ENCODE results near the gene IQCB1.

IQCB1 gene

DNA sequence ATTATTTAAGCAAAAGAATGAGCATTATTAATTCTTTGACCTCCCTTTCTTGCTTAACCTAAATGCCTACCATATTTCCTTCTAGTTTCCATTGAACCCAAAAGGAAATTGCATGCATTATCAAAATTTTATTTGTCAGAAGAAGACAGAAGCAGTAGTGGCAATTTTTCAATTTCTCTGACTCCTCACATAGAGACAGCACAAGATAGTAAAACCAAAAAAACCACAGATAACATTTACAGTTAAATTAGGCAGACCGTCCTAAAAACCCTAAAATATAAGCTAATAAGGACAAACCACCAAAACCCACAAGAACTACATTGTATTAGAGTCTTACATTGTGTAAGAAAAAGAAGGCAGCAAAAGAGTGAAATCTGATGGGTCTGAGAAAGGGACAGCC is 112.4 kb downstream of the IQCB1 start:
- TF ChIP-seq EGR1 (IDR thresholded peaks at IDR 0.05) (no peak), EP300 (IDR thresholded peaks at IDR 0.05; ENCODE audit: borderline replicate concordance) (no peak), RAD21 (IDR thresholded peaks at IDR 0.05; ENCODE audit: low read depth) (no peak), YY1 (IDR thresholded peaks at IDR 0.05; ENCODE audit: low read depth) (no peak), CREB1 (IDR thresholded peaks at IDR 0.05; ENCODE audit: low read depth) (no peak), MAX (IDR thresholded peaks at IDR 0.05) (no peak), CEBPB (IDR thresholded peaks at IDR 0.05) (no peak), TCF12 (IDR thresholded peaks at IDR 0.05; ENCODE audit: low read depth) (no peak), TEAD4 (IDR thresholded peaks at IDR 0.05) (no peak)
- TF ChIP-seq, protein P1, sequence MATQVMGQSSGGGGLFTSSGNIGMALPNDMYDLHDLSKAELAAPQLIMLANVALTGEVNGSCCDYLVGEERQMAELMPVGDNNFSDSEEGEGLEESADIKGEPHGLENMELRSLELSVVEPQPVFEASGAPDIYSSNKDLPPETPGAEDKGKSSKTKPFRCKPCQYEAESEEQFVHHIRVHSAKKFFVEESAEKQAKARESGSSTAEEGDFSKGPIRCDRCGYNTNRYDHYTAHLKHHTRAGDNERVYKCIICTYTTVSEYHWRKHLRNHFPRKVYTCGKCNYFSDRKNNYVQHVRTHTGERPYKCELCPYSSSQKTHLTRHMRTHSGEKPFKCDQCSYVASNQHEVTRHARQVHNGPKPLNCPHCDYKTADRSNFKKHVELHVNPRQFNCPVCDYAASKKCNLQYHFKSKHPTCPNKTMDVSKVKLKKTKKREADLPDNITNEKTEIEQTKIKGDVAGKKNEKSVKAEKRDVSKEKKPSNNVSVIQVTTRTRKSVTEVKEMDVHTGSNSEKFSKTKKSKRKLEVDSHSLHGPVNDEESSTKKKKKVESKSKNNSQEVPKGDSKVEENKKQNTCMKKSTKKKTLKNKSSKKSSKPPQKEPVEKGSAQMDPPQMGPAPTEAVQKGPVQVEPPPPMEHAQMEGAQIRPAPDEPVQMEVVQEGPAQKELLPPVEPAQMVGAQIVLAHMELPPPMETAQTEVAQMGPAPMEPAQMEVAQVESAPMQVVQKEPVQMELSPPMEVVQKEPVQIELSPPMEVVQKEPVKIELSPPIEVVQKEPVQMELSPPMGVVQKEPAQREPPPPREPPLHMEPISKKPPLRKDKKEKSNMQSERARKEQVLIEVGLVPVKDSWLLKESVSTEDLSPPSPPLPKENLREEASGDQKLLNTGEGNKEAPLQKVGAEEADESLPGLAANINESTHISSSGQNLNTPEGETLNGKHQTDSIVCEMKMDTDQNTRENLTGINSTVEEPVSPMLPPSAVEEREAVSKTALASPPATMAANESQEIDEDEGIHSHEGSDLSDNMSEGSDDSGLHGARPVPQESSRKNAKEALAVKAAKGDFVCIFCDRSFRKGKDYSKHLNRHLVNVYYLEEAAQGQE (IDR thresholded peaks at IDR 0.05; ENCODE audit: low read depth), result no peak
- TF ChIP-seq, protein P2, sequence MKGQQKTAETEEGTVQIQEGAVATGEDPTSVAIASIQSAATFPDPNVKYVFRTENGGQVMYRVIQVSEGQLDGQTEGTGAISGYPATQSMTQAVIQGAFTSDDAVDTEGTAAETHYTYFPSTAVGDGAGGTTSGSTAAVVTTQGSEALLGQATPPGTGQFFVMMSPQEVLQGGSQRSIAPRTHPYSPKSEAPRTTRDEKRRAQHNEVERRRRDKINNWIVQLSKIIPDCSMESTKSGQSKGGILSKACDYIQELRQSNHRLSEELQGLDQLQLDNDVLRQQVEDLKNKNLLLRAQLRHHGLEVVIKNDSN (IDR thresholded peaks at IDR 0.05), result no peak

DNA sequence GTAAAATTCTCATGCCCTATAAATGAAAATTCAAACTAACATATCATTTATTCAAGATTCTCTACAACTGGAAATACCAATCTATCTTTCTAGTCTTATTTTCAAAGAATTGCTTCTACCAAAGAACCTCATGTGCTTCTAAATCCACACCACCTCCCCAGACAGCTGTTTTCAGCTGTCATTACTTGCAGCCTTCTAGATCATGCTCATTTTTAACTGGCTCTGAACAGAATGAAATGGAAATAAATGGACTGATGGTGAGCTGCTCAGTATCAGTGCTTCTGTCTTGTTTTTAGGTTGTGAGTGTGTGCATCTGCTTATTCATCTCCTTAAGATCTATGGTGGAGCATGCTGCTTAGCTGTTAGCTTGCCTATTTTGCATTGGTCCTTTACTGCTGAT is 114.7 kb downstream of the IQCB1 start:
- TF ChIP-seq RAD21 (IDR thresholded peaks at IDR 0.05; ENCODE audit: low read depth), result no peak
- no peak for TF ChIP-seq CREB1 (IDR thresholded peaks at IDR 0.05; ENCODE audit: low read depth)
- no peak for TF ChIP-seq CEBPB (IDR thresholded peaks at IDR 0.05)
- TF ChIP-seq, protein P1 (IDR thresholded peaks at IDR 0.05; ENCODE audit: low read depth), result no peak
- TF ChIP-seq MAX (IDR thresholded peaks at IDR 0.05), result no peak
- no peak for TF ChIP-seq NFIC (IDR thresholded peaks at IDR 0.05)
- TF ChIP-seq EP300 (IDR thresholded peaks at IDR 0.05; ENCODE audit: borderline replicate concordance), result no peak
- no peak for TF ChIP-seq EGR1 (IDR thresholded peaks at IDR 0.05)
- no peak for TF ChIP-seq ZBTB7A (IDR thresholded peaks at IDR 0.05; ENCODE audit: low read depth)
- TF ChIP-seq, protein P2 (IDR thresholded peaks at IDR 0.05), result no peak
- no peak for TF ChIP-seq TCF12 (IDR thresholded peaks at IDR 0.05; ENCODE audit: low read depth)
- TF ChIP-seq TEAD4 (IDR thresholded peaks at IDR 0.05), result no peak
- TF ChIP-seq YY1 (IDR thresholded peaks at IDR 0.05; ENCODE audit: low read depth), result no peak
- no peak for TF ChIP-seq TAF1 (IDR thresholded peaks at IDR 0.05; ENCODE audit: low read depth)
- no peak for TF ChIP-seq FOXM1 (IDR thresholded peaks at IDR 0.05; ENCODE audit: borderline replicate concordance, low read depth)
